ENCODE results near the gene IFT43.

Gene IFT43

DNA sequence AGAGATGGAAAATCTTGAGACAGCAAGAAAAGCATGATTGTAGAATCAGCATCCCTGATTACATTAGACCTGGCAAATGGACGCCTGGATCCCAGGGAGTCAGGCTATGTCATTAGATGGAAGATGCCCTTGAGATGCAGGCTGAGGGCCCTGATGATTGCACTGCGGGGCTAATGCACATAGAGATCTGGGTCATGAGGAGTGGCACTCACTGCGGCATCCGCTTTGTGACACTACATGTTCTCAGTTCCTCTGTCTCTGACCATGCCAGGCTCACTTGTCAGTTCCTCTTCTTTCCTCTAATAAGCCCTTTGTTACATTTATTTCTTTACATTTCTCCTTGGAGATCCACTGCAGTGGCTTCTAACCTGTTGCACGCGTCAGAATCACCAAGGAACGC lies 96.1 kb downstream of the IFT43 start:
- peaks cover 4 to 20% of the 10 kb centered on the region in 2 donors for H3K36me3 ChIP-seq (ENCODE audit: control insufficient read depth in 1 of 2, insufficient read depth in 2 of 2, low read length in 2 of 2)
- no peak overlapping the region for H3K27ac ChIP-seq (ENCODE audit: low read length)
- H3K27me3 ChIP-seq (ENCODE audit: low read depth, low read length), result no peaks in the 10 kb centered on the region
- H3K4me3 ChIP-seq (ENCODE audit: low read depth in 1 of 2, low read length in 2 of 2), result no peak overlapping the region
- H3K4me1 ChIP-seq (ENCODE audit: control insufficient read depth in 1 of 2, insufficient read depth in 2 of 2, low read length in 2 of 2), result no peaks in the 10 kb centered on the region
- H3K9me3 ChIP-seq (ENCODE audit: control insufficient read depth in 1 of 2, low read length in 2 of 2), result no peaks in the 10 kb centered on the region

DNA sequence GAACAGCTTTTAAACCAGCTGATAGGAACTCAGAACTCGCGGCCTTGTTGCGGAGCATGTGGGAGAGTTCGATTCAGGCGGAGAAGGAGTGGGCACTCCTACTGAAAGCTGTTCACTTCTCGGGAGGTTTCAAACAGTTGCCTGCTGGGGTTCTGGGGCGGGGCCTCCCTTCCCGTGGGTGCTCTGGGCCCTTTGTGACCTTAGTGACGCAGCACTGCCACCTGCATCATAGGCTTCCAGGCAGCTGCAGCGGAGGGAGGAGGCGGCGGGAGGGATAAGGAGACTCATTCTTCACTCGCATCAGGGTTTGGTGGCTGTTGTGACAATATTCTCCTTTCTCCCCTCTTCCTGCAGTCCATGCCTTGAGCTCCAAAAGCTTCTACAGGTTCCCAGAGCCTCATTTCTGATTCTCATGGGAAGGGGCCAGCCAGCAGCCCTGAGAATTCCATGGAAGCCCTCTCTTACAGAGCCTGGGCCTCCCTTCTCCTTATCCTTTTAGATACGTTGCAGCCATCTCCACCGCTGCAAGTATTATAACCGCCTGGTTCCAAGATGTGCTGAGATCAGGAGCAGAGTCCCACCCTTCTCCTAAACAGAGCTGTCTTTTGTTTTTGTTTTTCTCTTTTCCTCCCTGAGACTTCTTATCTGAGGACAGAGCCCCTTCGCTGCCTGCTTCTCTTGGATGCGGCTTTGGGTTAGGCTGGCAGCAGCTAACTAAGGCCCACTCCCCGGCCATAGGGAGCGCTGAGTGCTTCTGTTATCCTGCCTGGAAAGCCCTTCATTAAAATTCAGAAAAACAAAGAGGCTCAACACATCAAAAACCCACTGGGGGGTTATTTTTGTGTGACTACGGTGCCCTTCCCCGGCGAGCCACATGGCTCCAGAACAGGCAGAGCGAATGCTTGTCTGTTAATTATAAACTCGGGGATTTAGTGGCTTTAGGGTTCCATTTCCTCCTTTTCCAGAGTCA lies 98.5 kb downstream of the IFT43 start:
- no peaks in the 10 kb centered on the region for H3K9me3 ChIP-seq (ENCODE audit: control insufficient read depth in 1 of 2, low read length in 2 of 2)
- no peak overlapping the region for H3K27ac ChIP-seq (ENCODE audit: low read length)
- H3K4me1 ChIP-seq (ENCODE audit: control insufficient read depth in 1 of 2, insufficient read depth in 2 of 2, low read length in 2 of 2), result no peaks in the 10 kb centered on the region
- no peaks in the 10 kb centered on the region for H3K27me3 ChIP-seq (ENCODE audit: low read depth, low read length)
- H3K36me3 ChIP-seq (ENCODE audit: control insufficient read depth in 1 of 2, insufficient read depth in 2 of 2, low read length in 2 of 2), result peaks cover 4 to 20% of the 10 kb centered on the region in 2 donors
- no peak overlapping the region for H3K4me3 ChIP-seq (ENCODE audit: low read depth in 1 of 2, low read length in 2 of 2)

DNA sequence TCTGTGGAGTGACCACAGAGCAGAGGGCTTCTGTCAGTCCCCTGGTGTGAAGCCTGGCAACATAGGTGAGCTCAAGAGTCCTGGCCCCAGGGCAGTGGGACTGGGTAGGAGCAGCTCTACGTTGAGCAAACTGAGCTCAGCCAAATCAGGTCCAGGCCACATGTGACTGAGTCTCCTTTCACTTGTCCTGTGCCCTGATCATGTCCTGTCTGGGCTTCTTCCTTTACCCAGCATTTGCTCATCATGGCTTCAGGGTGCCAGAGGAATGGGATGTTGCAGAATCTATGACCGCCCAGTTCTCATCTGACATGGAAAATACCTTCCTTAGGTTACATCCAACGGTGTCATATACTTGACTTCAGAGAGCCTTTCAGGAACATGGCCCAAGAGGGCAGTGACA lies 99.8 kb downstream of the IFT43 start:
- Histone ChIP-seq H3K4me1 (ENCODE audit: control insufficient read depth in 1 of 2, insufficient read depth in 2 of 2, low read length in 2 of 2) (no peaks in the 10 kb centered on the region), H3K27me3 (ENCODE audit: low read depth, low read length) (no peaks in the 10 kb centered on the region), H3K36me3 (ENCODE audit: control insufficient read depth in 1 of 2, insufficient read depth in 2 of 2, low read length in 2 of 2) (peaks cover 4 to 20% of the 10 kb centered on the region in 2 donors), H3K4me3 (ENCODE audit: low read depth in 1 of 2, low read length in 2 of 2) (no peak overlapping the region), H3K27ac (ENCODE audit: low read length) (no peak overlapping the region), H3K9me3 (ENCODE audit: control insufficient read depth in 1 of 2, low read length in 2 of 2) (no peaks in the 10 kb centered on the region)

DNA sequence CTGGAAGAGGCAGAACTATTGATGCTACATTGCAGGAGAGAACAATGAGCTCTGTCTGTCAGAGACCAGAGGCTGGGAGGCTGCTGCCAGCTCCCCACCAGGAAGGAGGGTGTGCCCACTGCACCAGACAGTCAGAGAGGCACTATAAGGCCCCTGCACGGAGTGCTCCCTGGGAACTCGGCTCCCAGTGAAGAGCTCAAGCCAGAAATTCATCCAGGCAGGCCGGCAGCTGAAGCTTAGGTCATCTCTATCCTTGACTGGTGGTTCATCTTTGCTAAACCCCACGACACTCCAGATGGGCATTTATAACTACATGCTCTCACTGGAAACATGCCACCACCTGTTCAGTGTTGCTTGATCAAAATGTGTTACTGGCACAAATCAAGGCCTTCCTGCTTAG lies 101.1 kb downstream of the IFT43 start:
- H3K9me3 ChIP-seq (ENCODE audit: control insufficient read depth in 1 of 2, low read length in 2 of 2), result no peaks in the 10 kb centered on the region
- peaks cover 4 to 20% of the 10 kb centered on the region in 2 donors for H3K36me3 ChIP-seq (ENCODE audit: control insufficient read depth in 1 of 2, insufficient read depth in 2 of 2, low read length in 2 of 2)
- H3K27ac ChIP-seq (ENCODE audit: low read length), result no peak overlapping the region
- H3K27me3 ChIP-seq (ENCODE audit: low read depth, low read length), result no peaks in the 10 kb centered on the region
- H3K4me1 ChIP-seq (ENCODE audit: control insufficient read depth in 1 of 2, insufficient read depth in 2 of 2, low read length in 2 of 2), result no peaks in the 10 kb centered on the region
- H3K4me3 ChIP-seq (ENCODE audit: low read depth in 1 of 2, low read length in 2 of 2), result no peak overlapping the region

DNA sequence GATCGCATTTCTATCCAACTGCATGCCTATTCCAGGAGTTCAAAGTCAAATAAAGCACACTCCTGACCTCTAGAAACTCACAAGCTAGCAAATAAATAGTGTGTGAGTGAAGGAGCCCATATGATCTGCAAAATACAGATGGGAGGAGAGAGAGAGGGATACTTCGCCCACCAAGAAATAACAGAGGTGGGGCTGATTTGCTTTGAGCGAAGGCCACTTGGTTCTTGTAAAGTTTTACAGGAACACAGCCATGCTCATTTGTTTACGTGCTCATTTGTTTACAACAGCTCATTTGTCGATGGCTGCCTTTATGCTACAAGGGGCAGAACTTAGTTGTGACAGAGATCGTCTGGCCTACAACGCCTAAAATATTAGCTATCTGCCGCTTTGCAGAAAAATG lies 102.8 kb downstream of the IFT43 start:
- Histone ChIP-seq H3K27ac (ENCODE audit: low read length) (no peak overlapping the region), H3K9me3 (ENCODE audit: control insufficient read depth in 1 of 2, low read length in 2 of 2) (no peaks in the 10 kb centered on the region), H3K4me3 (ENCODE audit: low read depth in 1 of 2, low read length in 2 of 2) (no peak overlapping the region), H3K36me3 (ENCODE audit: control insufficient read depth in 1 of 2, insufficient read depth in 2 of 2, low read length in 2 of 2) (peaks cover 1 to 11% of the 10 kb centered on the region in 2 donors), H3K4me1 (ENCODE audit: control insufficient read depth in 1 of 2, insufficient read depth in 2 of 2, low read length in 2 of 2) (no peaks in the 10 kb centered on the region), H3K27me3 (ENCODE audit: low read depth, low read length) (no peaks in the 10 kb centered on the region)

DNA sequence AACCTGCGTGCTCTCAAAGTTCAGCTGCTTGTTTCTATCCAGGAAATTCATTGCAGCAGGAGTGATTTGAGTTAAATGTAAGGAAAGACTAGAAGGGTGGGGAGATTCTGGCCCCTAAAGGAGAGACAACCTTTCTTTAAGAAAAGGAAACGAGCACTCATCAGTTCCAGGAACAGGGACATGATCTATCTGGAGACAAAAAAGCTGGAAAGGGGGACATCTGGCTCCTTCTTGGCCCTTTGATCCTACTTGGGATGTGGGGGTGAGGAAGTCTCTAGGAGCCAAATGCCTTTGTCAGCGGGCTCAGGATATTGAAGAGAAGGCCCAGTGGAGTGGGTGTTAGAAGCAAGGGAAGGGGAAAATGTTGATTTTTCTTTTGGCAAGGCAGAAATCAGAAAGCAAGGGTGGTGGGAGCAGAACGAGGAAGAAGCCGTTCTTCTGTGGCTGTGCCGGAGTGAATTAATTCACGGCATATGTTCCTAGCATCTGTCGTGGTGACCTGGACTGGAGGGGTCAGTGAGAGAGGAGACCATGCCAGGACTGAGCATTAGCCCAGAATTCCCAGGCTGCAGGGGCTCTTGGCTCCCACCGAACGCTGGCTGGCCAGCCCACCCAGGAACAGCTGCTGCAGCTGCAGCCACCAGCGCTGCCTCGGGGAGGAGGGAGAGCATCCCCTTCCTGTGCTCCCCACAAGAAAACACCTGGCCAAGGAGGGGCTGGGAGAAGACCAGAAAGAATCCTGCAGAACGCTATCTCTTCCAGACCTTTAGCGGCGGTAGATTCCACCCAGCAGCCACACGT lies 103.4 kb downstream of the IFT43 start:
- no peaks in the 10 kb centered on the region for H3K9me3 ChIP-seq (ENCODE audit: control insufficient read depth in 1 of 2, low read length in 2 of 2)
- peaks cover 0 to 5% of the 10 kb centered on the region in 2 donors for H3K36me3 ChIP-seq (ENCODE audit: control insufficient read depth in 1 of 2, insufficient read depth in 2 of 2, low read length in 2 of 2)
- H3K4me3 ChIP-seq (ENCODE audit: low read depth in 1 of 2, low read length in 2 of 2), result no peak overlapping the region
- H3K27me3 ChIP-seq (ENCODE audit: low read depth, low read length), result no peaks in the 10 kb centered on the region
- no peak overlapping the region for H3K27ac ChIP-seq (ENCODE audit: low read length)
- H3K4me1 ChIP-seq (ENCODE audit: control insufficient read depth in 1 of 2, insufficient read depth in 2 of 2, low read length in 2 of 2), result no peaks in the 10 kb centered on the region

DNA sequence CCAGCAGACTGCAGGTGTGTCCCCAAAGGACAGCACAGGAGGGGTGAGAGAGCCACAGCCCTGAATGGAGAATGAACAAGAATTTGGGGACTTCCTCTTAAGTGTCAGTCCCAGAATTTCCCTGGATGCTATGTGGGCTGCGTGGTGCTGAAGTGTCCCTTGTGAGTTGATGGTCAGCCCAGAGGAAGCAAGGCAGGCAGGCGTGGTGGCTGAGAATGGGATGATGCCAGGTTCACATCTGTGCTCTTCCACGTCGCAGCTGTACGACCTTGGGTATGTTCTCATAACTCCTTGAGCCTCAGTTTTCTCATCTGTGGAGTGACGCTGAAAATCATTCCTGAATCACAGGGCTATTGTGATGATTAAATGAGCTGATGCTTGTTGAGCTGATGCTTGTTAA lies 104.0 kb downstream of the IFT43 start:
- Histone ChIP-seq H3K36me3 (ENCODE audit: control insufficient read depth in 1 of 2, insufficient read depth in 2 of 2, low read length in 2 of 2) (peaks cover 0 to 3% of the 10 kb centered on the region in 2 donors), H3K9me3 (ENCODE audit: control insufficient read depth in 1 of 2, low read length in 2 of 2) (no peaks in the 10 kb centered on the region), H3K27ac (ENCODE audit: low read length) (no peak overlapping the region), H3K4me1 (ENCODE audit: control insufficient read depth in 1 of 2, insufficient read depth in 2 of 2, low read length in 2 of 2) (no peaks in the 10 kb centered on the region), H3K4me3 (ENCODE audit: low read depth in 1 of 2, low read length in 2 of 2) (no peak overlapping the region), H3K27me3 (ENCODE audit: low read depth, low read length) (no peaks in the 10 kb centered on the region)

DNA sequence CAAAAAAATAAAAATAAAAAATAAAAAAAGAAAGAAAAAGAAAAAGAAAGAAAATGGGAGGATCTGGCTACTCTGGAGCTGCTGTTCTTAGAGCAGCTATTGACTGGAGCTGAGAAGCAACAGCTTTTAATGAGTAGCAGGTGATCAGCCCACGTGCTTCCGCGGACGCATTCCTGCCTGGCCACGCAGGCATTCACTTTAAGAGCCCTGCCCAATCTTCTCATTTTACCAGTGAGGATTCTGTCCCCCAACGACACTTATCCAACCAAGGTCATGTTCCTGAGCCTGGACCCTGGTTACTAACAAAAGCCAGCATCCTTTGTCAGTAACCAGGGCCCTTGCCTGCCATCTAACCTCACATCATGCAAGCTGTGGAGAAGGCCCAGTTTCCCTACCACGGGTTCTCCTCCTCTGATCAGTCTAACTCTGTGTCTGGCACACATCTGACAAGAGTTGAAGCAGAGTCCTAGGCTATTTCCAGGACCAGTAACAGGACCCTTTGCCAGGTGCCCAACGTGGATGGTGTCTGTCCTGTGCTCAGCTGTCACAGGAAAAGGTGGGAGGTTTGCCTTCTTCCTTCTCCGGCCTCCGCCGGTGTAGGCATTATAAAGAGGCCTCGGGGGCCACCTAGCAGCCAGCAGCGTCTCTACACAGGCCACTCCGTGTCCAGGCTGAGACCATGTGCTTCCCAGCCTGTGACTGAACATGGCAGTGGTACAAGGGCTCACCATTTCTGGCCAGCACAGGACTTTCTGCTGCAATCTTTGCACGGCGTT lies 105.2 kb downstream of the IFT43 start:
- H3K27ac ChIP-seq (ENCODE audit: low read length), result no peak overlapping the region
- no peaks in the 10 kb centered on the region for H3K27me3 ChIP-seq (ENCODE audit: low read depth, low read length)
- H3K4me1 ChIP-seq (ENCODE audit: control insufficient read depth in 1 of 2, insufficient read depth in 2 of 2, low read length in 2 of 2), result no peaks in the 10 kb centered on the region
- H3K36me3 ChIP-seq (ENCODE audit: control insufficient read depth in 1 of 2, insufficient read depth in 2 of 2, low read length in 2 of 2), result no peaks in the 10 kb centered on the region
- no peak overlapping the region for H3K4me3 ChIP-seq (ENCODE audit: low read depth in 1 of 2, low read length in 2 of 2)
- no peaks in the 10 kb centered on the region for H3K9me3 ChIP-seq (ENCODE audit: control insufficient read depth in 1 of 2, low read length in 2 of 2)

DNA sequence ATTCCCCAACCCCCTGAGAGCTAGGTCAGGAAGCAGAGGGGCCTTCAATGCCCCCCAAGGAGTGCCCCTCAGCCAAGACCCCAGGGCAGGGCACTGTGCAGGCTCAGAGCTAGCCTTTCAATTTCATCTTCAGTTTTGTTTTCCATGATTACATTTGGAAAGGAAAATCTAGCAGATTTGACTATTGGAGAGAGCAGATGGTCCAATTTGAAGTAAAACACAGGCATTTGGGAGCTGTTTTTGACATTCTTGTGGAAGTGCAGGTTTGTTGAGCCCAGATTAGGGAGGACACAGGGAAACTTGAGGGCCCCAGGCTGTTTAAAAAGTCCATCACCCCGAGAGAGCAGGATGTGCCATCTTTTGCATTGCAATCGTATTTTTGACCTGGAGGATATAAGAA lies 107.5 kb downstream of the IFT43 start:
- Histone ChIP-seq H3K36me3 (ENCODE audit: control insufficient read depth in 1 of 2, insufficient read depth in 2 of 2, low read length in 2 of 2) (no peaks in the 10 kb centered on the region), H3K9me3 (ENCODE audit: control insufficient read depth in 1 of 2, low read length in 2 of 2) (no peaks in the 10 kb centered on the region), H3K4me3 (ENCODE audit: low read depth in 1 of 2, low read length in 2 of 2) (no peak overlapping the region), H3K27me3 (ENCODE audit: low read depth, low read length) (no peaks in the 10 kb centered on the region), H3K27ac (ENCODE audit: low read length) (no peak overlapping the region), H3K4me1 (ENCODE audit: control insufficient read depth in 1 of 2, insufficient read depth in 2 of 2, low read length in 2 of 2) (no peaks in the 10 kb centered on the region)

DNA sequence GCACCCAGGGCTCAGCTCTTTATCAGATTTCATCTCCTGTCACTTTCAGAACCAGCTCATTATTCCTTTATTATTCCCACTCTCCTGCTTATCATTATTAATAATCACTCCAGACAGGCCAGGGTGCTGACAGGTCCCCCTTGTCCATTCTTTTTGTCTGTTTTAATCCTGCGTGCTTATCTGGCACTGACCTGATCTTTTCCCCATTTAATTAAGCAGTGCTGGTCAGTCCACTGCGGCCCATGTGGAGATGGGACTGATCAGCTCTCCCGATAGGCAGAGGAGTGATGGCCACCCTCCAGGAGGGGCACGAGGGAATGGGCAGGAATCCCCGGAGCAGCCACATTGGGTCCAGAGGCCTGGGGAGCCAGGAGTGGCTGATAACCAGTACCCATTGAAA lies 110.7 kb downstream of the IFT43 start:
- H3K27ac ChIP-seq (ENCODE audit: low read length), result no peak overlapping the region
- H3K27me3 ChIP-seq (ENCODE audit: low read depth, low read length), result no peaks in the 10 kb centered on the region
- H3K4me1 ChIP-seq (ENCODE audit: control insufficient read depth in 1 of 2, insufficient read depth in 2 of 2, low read length in 2 of 2), result peaks cover 3 to 7% of the 10 kb centered on the region in 2 donors
- no peaks in the 10 kb centered on the region for H3K36me3 ChIP-seq (ENCODE audit: control insufficient read depth in 1 of 2, insufficient read depth in 2 of 2, low read length in 2 of 2)
- no peak overlapping the region for H3K4me3 ChIP-seq (ENCODE audit: low read depth in 1 of 2, low read length in 2 of 2)
- H3K9me3 ChIP-seq (ENCODE audit: control insufficient read depth in 1 of 2, low read length in 2 of 2), result no peaks in the 10 kb centered on the region

DNA sequence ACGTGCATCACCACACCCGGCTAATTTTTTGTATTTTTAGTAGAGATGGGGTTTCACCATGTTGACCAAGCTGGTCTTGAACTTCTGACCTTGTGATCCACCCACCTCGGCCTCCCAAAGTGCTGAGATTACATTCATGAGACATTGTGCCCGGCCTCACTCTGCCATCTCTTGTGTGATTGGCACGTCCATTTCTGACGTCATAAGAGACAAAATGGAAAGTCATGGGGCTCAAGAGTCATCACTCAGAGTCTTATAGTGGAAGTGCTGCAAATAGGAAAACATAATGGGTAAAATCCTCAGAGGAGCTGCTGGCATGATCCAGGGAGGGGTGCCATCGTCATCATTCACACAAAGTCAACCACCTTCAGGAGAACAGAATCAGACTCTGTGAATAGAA lies 112.0 kb downstream of the IFT43 start:
- no peak overlapping the region for H3K4me3 ChIP-seq (ENCODE audit: low read depth in 1 of 2, low read length in 2 of 2)
- no peaks in the 10 kb centered on the region for H3K9me3 ChIP-seq (ENCODE audit: control insufficient read depth in 1 of 2, low read length in 2 of 2)
- H3K27ac ChIP-seq (ENCODE audit: low read length), result no peak overlapping the region
- peaks cover 3 to 18% of the 10 kb centered on the region in 2 donors for H3K4me1 ChIP-seq (ENCODE audit: control insufficient read depth in 1 of 2, insufficient read depth in 2 of 2, low read length in 2 of 2)
- no peaks in the 10 kb centered on the region for H3K27me3 ChIP-seq (ENCODE audit: low read depth, low read length)
- no peaks in the 10 kb centered on the region for H3K36me3 ChIP-seq (ENCODE audit: control insufficient read depth in 1 of 2, insufficient read depth in 2 of 2, low read length in 2 of 2)

All from muscle layer of duodenum (tissue), 2 donors.